DMS153 treated with DMSO at 0.1 percent for 48 hours (cell line): ENCODE results near the gene HOXD10.

Source experiments
- DNase-seq: peaks from one replicate; lab custom pipeline; 2025; ENCODE audit not compliant: unreplicated experiment; lab: John Stamatoyannopoulos, UW

The HOXD10 gene

DNA sequence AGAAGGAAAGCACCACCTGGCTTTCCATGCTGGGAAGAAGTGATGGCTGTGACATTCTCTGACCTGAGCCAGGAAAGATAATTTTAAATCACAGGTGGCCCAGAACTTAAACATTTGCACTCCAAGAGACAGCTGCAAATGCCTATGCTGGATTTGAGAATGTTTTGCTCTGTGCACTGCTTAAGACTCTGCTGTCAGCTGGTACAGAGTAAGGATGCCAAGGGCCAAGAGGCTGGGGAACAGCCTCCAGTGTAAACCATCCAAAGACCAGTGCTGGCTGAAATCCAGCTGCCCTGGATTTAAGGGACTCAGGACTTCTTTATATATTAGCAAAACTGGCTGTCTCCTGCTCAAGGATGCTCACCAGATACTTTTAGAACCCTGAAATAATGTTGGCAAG is 16.8 kb downstream of the HOXD10 start:
- DNase-seq = no peak

GRCh38 chr2:176134035-176134434 is 17.5 kb downstream of the HOXD10 start:
- DNase-seq = no peak

- no peak for DNase-seq
Measured at GRCh38 chr2:176135035-176135440, 18.5 kb downstream of the HOXD10 start.

GRCh38 chr2:176136374-176137251 is 20.0 kb downstream of the HOXD10 start:
- DNase-seq = no peak

DNA sequence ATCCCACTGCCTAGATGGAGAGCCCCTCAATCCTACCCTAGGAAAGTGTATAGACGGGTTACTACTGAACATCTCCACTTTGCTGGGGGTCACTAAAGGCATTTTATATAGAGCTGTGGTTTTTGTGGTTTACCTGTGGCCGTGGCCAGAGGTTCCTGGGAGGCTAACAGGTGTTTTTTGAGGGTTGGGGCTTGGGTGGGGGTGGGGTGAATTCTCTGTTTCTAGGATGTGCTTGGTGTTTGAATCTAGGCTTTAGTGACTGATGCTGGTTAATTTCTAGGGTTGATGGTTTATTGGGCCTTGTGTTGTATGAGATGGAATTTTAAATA is 20.6 kb downstream of the HOXD10 start:
- DNase-seq = no peak

DNA sequence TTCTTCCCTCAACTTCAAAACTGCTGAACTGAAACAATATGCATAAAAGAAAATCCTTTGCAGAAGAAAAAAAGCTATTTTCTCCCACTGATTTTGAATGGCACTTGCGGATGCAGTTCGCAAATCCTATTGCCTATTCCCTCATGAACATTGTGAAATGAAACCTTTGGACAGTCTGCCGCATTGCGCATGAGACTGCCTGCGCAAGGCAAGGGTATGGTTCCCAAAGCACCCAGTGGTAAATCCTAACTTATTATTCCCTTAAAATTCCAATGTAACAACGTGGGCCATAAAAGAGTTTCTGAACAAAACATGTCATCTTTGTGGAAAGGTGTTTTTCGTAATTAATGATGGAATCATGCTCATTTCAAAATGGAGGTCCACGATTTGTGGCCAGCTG is 21.3 kb downstream of the HOXD10 start:
- no peak for DNase-seq

- DNase-seq = no peak
Measured at GRCh38 chr2:176138526-176138922, 21.9 kb downstream of the HOXD10 start.

GRCh38 chr2:176138923-176139660 is 22.5 kb downstream of the HOXD10 start:
- DNase-seq = no peak

- DNase-seq = no peak
Measured at GRCh38 chr2:176139661-176140512, 23.3 kb downstream of the HOXD10 start.

DNA sequence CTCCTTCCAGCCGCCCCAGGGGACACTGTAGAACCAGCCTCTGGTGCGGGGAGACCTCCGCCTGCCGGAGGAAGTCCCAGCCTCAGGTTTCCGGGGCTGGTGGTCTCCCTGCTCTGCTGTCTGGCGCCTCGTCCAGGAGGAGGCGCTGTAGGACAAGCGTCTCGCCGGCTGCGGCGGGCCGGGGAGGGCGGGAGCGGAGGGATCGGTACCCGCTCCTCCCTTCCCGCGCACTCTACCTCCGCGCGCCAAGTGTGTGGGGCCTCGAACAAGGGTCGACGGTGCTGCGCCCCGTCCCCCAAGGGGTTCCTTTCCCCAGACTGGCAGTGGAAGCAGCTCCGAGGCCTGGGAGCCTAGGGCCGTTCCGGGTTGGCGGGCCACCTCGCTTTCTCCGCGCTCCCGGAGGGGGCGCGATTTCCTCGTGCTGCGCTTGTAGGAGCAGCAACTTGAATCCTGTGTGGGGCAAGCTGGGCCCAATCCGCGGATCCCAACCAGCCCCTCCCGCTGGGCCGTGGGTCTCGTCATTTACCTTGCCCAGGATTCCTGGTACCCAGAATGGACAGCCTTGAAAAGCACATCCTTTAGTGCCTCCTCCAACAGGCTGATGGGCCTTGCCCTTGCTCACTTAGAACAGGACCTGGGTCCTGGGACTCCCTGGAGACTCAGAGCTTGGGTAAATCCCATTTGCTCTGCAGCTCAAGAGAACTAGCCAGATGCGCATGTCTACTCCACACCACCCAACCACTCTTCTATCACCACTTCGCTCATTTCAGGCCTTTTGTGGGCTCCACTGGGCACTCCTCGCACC is 24.1 kb downstream of the HOXD10 start:
- no peak for DNase-seq

DNA sequence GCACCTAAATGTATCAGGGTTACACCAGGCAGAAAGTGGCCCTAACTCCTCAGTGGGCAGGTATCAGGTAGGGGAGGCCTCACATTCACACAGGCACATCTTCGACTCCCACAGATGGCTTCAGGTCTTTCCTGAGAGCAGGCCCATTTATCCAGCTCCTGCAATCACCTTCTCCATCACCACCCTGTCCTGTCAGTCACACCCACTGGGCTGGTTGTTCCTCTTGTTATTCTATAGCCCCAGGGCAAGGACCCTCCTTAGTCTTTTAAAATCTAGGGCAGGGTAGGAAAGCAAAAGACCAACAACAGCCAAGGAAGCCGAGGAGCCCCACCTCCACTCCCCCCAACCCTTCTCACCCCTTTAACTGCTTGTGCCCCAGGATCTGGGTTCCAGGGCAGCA is 25.7 kb downstream of the HOXD10 start:
- no peak for DNase-seq

- no peak for DNase-seq
Measured at GRCh38 chr2:176145085-176145969, 28.7 kb downstream of the HOXD10 start.

GRCh38 chr2:176146101-176146500 is 29.5 kb downstream of the HOXD10 start:
- DNase-seq = no peak

DNA sequence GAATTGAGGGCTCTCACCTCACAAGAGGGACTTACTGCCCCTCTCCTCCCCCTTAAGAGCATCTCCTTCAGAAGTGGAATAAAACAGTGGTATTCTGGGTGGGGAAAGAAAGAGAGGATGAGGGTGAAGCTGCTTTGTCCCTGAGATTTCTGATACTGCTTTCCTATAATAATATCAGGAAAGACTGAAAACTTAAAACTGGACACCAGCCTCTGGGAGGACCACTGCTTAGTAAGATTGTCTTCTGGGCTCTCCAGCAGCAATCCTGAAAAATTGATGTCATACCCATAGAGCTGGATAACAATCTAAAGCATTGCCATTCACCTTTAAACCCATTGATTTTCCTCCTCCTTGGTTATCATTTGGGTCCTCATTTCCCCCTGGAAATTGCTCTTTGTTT is 30.1 kb downstream of the HOXD10 start:
- DNase-seq = no peak

- no peak for DNase-seq
Measured at GRCh38 chr2:176147210-176147799, 30.7 kb downstream of the HOXD10 start.

GRCh38 chr2:176147800-176148496 is 31.4 kb downstream of the HOXD10 start:
- DNase-seq = no peak

GRCh38 chr2:176148751-176149421 is 32.3 kb downstream of the HOXD10 start:
- no peak for DNase-seq

GRCh38 chr2:176149481-176149938 is 32.9 kb downstream of the HOXD10 start:
- no peak for DNase-seq
